Panc1 (cell line): Measurements from ENCODE around the gene GBF1. TPM values are rescaled to one million over a fixed set of nuclear protein-coding genes. Genes with fewer than 3 reads are reported as not detected.

Experiments used
- ATAC-seq: fragments of 200-7000 bp; cut with Tn5 transposase; 2 replicates; pipeline ENCODE4 v1.9.1; 2020; ENCODE audit warnings: mild to moderate bottlenecking, moderate library complexity
- BruUV-seq: library from RNA; stranded (reverse); fragments of 400-500 nt; replicated peaks from 2 replicates; lab custom pipeline; 2021; lab: Mats Ljungman, UMichigan
- CTCF ChIA-PET: fragments of 300-600 bp; sonication (Branson Sonifier 250); formaldehyde crosslinking; loops from one replicate; lab custom pipeline; 2022; ENCODE audit warnings: antibody characterized with exemption; lab: Charles Lee
- POLR2A ChIA-PET: fragments of 300-600 bp; sonication (Branson Sonifier 250); formaldehyde crosslinking; loops from one replicate; lab custom pipeline; 2022; ENCODE audit warnings: antibody characterized with exemption; lab: Charles Lee
- DNase-seq: peaks from one replicate; pipeline ENCODE4 v3.0.0-alpha.2; 2010; ENCODE audit warnings: low read depth, low spot score
- H3K27ac ChIP-seq: 2 replicates; pipeline ENCODE4 v1.5.1; 2011; ENCODE audit warnings: mild to moderate bottlenecking, low read length, inconsistent platforms
- H3K27me3 ChIP-seq: fragments of 200-500 bp; sonication (Bioruptor generic); 2 replicates; pipeline ENCODE4 v1.6.0; 2014; ENCODE audit warnings: low read length, inconsistent platforms; ENCODE audit not compliant: control insufficient read depth, insufficient read depth
- H3K36me3 ChIP-seq: fragments of 200-500 bp; sonication (Bioruptor generic); 2 replicates; pipeline ENCODE4 v1.5.1; 2014; ENCODE audit warnings: inconsistent platforms, mild to moderate bottlenecking, low read length, moderate library complexity; ENCODE audit not compliant: control insufficient read depth, insufficient read depth
- H3K4me1 ChIP-seq: 2 replicates; pipeline ENCODE4 v1.5.1; 2011; ENCODE audit warnings: inconsistent platforms, mild to moderate bottlenecking, low read length, moderate library complexity; ENCODE audit not compliant: control insufficient read depth, insufficient read depth
- H3K4me3 ChIP-seq, 2 experiments: 2 replicates each; pipeline ENCODE4 v1.5.1; 2011 to 2012; ENCODE audit warnings: low read depth in 2 of 2, low read length in 2 of 2, mild to moderate bottlenecking in 2 of 2, inconsistent platforms in 1 of 2, moderate library complexity in 1 of 2
- H3K9me3 ChIP-seq: fragments of 200-500 bp; sonication (Bioruptor generic); 2 replicates; pipeline ENCODE4 v1.5.1; 2014; ENCODE audit warnings: low read depth, mild to moderate bottlenecking, inconsistent platforms, low read length, moderate library complexity; ENCODE audit not compliant: control insufficient read depth, insufficient read depth
- POLR2AphosphoS5 ChIP-seq: IDR thresholded peaks from 2 replicates; pipeline ENCODE4 v1.6.1; 2012; ENCODE audit warnings: mild to moderate bottlenecking, low read depth, low read length, moderate library complexity
- REST ChIP-seq, 2 experiments: IDR thresholded peaks; 2 replicates each; pipeline ENCODE4 v1.6.1; 2011 to 2012; ENCODE audit warnings: low read depth in 2 of 2, control low read depth in 1 of 2, low read length in 1 of 2, mild to moderate bottlenecking in 1 of 2, moderate library complexity in 1 of 2; ENCODE audit not compliant: insufficient read depth in 1 of 2
- SIN3A ChIP-seq: IDR thresholded peaks from 2 replicates; pipeline ENCODE4 v1.6.1; 2012; ENCODE audit warnings: low read depth, mild to moderate bottlenecking, low read length, moderate library complexity, borderline replicate concordance; ENCODE audit not compliant: insufficient read depth
- TCF7L2 ChIP-seq: IDR thresholded peaks from 2 replicates; pipeline ENCODE4 v1.6.1; 2011; ENCODE audit warnings: mild to moderate bottlenecking, low read depth, low read length, inconsistent platforms
- in situ Hi-C: cut with HindIII; loops from 2 replicates; pipeline ENCODE4 v1.10.0; 2016; ENCODE audit warnings: low sequenced_read_pairs, low pct_unique_long_range_greater_than_20kb
- intact Hi-C: fragments of 100-400 bp; cut with micrococcal nuclease; formaldehyde crosslinking; loops from one replicate; pipeline ENCODE4 v1.10.0; 2022; ENCODE audit not compliant: unreplicated experiment
- total RNA-seq: library from RNA; stranded (reverse); gene quantifications from one replicate; pipeline ENCODE4 v1.2.1, GENCODE V29; 2021; ENCODE audit not compliant: unreplicated experiment
- TF ChIP-seq, protein P1 (sequence below): fragments of 450-650 bp; IDR thresholded peaks from 2 replicates; pipeline ENCODE4 v1.5.1; 2017; ENCODE audit warnings: mild to moderate bottlenecking

GBF1 gene
- total RNA-seq, 1 experiment from 2014 or later: 65.0 TPM

- ATAC-seq: no peak
- in situ Hi-C loops (no loop called here), intact Hi-C loops (no loop called here)
- DNase-seq: no peak
- Histone ChIP-seq H3K36me3 (0 out of 2 replicates have a peak, but pooled peaks cover 5% of the 10 kb centered on the region), H3K9me3 (no peaks in the 10 kb centered on the region), H3K27me3 (no peaks in the 10 kb centered on the region), H3K27ac (no peak overlapping the region), H3K4me3 (no peak overlapping the region), H3K4me1 (no peaks in the 10 kb centered on the region)
- no TSS peak for BruUV-seq
- TF ChIP-seq POLR2AphosphoS5 (no peak), SIN3A (no peak), REST (IDR thresholded peaks at IDR 0.05; ENCODE audit: insufficient read depth in 1 of 2, low read depth in 2 of 2, low read length in 1 of 2) (no peak), TCF7L2 (no peak)
- TF ChIP-seq, protein P1, sequence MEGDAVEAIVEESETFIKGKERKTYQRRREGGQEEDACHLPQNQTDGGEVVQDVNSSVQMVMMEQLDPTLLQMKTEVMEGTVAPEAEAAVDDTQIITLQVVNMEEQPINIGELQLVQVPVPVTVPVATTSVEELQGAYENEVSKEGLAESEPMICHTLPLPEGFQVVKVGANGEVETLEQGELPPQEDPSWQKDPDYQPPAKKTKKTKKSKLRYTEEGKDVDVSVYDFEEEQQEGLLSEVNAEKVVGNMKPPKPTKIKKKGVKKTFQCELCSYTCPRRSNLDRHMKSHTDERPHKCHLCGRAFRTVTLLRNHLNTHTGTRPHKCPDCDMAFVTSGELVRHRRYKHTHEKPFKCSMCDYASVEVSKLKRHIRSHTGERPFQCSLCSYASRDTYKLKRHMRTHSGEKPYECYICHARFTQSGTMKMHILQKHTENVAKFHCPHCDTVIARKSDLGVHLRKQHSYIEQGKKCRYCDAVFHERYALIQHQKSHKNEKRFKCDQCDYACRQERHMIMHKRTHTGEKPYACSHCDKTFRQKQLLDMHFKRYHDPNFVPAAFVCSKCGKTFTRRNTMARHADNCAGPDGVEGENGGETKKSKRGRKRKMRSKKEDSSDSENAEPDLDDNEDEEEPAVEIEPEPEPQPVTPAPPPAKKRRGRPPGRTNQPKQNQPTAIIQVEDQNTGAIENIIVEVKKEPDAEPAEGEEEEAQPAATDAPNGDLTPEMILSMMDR: no peak
- ChIA-PET POLR2A (no interaction called here), CTCF (no interaction called here)
Measured at GRCh38 chr10:102286216-102286615, 40.9 kb downstream of the GBF1 start.

DNA sequence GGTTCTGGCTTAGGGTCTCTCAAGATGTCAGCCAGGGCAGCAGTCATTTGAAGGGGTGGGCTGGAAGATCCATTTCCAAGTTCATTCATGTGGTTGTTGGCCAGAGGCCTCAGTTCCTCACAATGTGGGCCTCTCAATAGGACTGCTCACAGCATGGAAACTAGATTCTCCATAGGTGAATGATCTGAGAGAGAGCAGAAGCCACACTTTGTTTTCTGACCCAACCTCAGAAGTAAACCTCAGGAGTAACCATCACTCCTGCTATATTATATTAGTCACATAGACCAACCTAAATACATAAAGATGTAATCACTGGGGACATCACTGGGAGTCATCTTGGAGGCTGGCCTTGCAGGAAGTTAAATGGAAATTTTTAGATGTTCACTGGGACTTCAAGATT is 42.2 kb downstream of the GBF1 start:
- BruUV-seq: no TSS peak
- TF ChIP-seq POLR2AphosphoS5 (no peak), REST (IDR thresholded peaks at IDR 0.05; ENCODE audit: insufficient read depth in 1 of 2, low read depth in 2 of 2, low read length in 1 of 2) (no peak), SIN3A (no peak), TCF7L2 (no peak)
- TF ChIP-seq, protein P1: no peak

More for the DNA sequence above, 42.2 kb downstream of the GBF1 start:
- no peak overlapping the region for H3K27ac ChIP-seq
- ATAC-seq: no peak
- H3K4me3 ChIP-seq: no peak overlapping the region
- in situ Hi-C loops (no loop called here), intact Hi-C loops (no loop called here)
- H3K27me3 ChIP-seq: no peaks in the 10 kb centered on the region
- ChIA-PET POLR2A (no interaction called here), CTCF (no interaction called here)
- no peaks in the 10 kb centered on the region for H3K4me1 ChIP-seq
- H3K9me3 ChIP-seq: no peaks in the 10 kb centered on the region
- no peak for DNase-seq
- H3K36me3 ChIP-seq: 0 out of 2 replicates have a peak, but pooled peaks cover 2% of the 10 kb centered on the region
